ENCODE results near the gene MTERF1. TPM values are rescaled to one million over a fixed set of nuclear protein-coding genes. Genes with fewer than 3 reads are reported as not detected.
"Not testable (repeated sequence)": the region's sequence is repeated elsewhere in the genome, so short reads cannot be mapped to it uniquely, and the experiment has no call there.

MTERF1 gene, protein sequence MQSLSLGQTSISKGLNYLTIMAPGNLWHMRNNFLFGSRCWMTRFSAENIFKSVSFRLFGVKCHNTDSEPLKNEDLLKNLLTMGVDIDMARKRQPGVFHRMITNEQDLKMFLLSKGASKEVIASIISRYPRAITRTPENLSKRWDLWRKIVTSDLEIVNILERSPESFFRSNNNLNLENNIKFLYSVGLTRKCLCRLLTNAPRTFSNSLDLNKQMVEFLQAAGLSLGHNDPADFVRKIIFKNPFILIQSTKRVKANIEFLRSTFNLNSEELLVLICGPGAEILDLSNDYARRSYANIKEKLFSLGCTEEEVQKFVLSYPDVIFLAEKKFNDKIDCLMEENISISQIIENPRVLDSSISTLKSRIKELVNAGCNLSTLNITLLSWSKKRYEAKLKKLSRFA
- 14.7 and 18.8 TPM in 2 replicates for total RNA-seq (2014; rRNA removed; shearing (Covaris generic))
- polyA plus RNA-seq (2014; cell fraction: nucleus; rRNA removed): 13.5 and 34.0 TPM in 2 replicates

DNA sequence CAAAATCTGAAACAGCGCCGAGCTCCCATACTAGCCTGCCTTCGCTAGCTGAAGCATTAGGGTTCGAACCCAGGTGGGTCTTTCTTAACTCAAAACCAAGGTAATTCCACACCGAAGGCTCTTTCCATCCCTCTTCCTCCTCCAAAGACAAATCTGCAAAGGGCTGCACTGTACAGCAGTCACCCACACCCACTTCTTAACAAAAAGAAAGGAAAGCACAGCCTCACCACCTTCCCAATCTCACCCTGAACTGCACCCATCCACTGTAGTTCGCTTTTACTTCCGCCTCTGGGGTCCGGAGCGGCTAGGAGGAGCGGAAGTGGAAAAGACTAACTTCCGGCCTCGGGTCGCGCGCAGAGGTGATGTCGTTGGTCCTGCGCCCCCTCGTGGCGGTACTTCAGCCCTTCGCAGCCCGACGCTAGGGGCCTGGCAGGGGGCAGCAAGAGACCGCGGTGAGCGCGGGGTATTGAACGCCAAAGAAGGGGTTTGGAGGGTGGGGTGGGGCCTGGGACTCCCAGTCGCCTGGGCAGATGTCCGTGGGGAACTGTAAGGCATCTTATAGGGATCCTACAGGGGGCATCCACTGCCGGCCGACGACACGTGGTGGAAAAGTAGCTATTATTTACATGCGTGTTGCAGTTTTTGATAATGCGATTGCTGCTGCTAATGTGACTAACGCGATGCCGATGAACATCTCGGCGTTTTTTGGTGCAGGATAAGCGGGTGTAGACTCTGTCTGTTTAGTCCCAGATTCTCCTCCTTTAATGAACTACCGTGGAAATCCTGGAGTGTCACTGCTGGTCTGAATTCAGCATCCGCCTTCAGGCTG, at the start of gene MTERF1:
Gene MTERF1, minus strand, starts transcription at position 290 of the 829 bp plus-strand sequence. CDS start 619 bp downstream, outside the sequence.
- peak; percentile 90 for DNase-seq (ENCODE audit: extremely low read depth, low read depth)

GRCh38 chr7:91929463-91929862, 49.0 kb upstream of the MTERF1 start:
- DNase-seq (ENCODE audit: extremely low read depth, low read depth): no peak

- DNase-seq (ENCODE audit: extremely low read depth, low read depth): no peak
Measured at GRCh38 chr7:91927912-91928311, 47.4 kb upstream of the MTERF1 start.

GRCh38 chr7:91922857-91923256, 42.4 kb upstream of the MTERF1 start:
- no peak for DNase-seq (ENCODE audit: extremely low read depth, low read depth)

- no peak for DNase-seq (ENCODE audit: extremely low read depth, low read depth)
Measured at GRCh38 chr7:91918356-91918755, 37.9 kb upstream of the MTERF1 start.

DNA sequence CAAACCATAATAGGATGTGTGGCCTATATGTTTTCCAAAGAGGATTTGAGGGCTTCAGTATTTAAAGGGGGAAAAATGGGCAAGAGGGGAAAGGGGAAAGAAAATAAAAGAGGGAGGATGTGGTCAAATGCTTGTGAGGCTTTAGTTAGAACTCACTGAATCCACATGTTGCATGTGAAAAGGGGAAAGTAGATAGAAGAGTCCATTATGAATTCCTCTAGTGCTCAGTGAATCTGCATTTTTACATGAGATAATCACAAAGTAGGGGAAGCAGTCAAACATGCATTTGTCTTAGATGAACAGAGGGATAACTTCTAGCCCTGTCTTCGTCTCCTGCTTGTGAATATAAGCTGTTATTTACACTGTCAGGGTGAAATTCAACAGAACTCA, 35.5 kb upstream of the MTERF1 start:
- DNase-seq (ENCODE audit: extremely low read depth, low read depth): no peak

DNA sequence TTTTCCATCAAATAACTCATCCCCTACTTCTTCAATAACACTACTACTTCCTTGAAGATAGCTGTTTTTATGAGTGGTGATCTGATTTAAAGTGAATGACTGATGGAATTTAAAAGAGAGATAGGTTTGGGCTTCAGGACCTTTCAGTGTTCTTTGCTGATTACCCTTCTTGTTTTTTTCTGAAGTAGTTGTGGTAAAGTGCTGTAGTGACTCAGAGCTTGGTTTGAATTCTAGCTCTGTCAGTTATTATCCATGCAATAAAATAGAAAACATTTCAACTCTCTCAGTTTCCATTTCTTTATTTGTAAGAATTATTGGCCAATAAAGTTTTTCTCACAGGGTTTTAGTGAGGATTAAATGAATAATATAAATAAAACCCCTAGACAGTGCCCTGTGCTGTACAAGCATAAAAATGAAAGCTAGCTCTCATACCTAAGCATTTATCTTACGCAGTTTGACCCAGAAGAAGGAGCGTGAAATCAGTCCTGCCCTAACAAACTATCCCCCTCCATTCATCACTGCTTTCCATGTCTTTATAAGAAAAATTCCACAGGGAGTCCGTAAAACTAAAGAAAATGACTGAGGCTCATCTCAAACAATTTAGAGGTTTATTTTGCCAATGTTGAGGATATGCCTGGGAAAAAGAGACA, 35.0 kb upstream of the MTERF1 start:
- DNase-seq (ENCODE audit: extremely low read depth, low read depth): no peak

- no peak for DNase-seq (ENCODE audit: extremely low read depth, low read depth)
Measured at GRCh38 chr7:91913612-91914011, 33.1 kb upstream of the MTERF1 start.

GRCh38 chr7:91912494-91912893, 32.0 kb upstream of the MTERF1 start:
- DNase-seq (ENCODE audit: extremely low read depth, low read depth): no peak

GRCh38 chr7:91911121-91911520, 30.6 kb upstream of the MTERF1 start:
- DNase-seq (ENCODE audit: extremely low read depth, low read depth): no peak

GRCh38 chr7:91910171-91910570, 29.7 kb upstream of the MTERF1 start:
- DNase-seq (ENCODE audit: extremely low read depth, low read depth): no peak

DNA sequence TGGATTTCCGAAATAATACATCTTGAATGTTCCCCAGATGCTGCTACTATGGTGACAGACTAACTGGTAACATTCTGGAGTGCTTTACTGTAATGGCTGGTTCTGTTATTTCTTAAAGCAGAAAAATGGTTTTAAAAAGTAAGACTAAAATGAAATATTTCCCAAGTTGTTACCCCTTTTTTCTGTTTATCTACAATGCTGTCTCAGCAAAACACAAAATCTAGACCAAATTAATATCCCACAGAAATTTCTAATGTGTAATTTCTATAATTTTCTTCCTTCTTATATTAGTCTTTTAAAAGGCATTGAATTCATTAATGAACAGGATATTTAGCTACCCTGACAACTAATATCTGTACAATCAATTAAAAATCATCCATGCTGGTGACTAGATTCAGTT, 19.1 kb upstream of the MTERF1 start:
- DNase-seq (ENCODE audit: extremely low read depth, low read depth): no peak

DNA sequence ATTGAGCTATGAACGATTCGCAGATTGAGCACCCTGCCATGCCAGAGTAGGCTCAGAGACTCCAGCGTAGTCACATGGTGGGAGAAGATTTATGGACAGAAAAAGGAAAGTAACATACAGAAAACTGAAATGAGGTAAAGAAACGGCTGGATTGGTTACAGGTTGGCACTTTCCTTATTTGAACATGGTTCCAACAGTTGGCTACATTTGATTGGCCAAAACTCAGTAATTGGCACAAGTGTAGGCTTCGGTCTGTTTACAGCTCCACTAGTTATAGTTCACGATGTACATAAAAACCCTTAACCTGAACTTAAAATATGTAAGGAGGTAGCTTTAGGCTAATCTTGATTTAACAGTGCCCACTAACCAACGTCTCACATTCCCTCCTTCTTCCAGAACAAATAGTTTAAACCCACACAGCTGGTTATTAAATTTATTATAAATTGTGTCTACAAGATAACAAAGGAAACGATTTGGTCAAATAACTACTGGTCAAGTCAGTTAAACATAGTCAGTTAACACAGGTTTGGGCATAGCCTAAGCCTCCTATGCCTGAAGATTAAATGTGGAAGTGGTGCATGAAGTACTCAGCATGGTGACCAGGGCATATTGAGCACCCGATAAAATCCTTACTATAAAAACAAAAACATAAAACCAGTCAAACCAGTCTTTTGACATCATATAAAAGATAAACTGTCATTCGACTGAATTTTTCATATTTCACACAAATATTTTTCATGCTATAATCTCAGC, 17.9 kb upstream of the MTERF1 start:
- DNase-seq (ENCODE audit: extremely low read depth, low read depth): no peak

- no peak for DNase-seq (ENCODE audit: extremely low read depth, low read depth)
Measured at GRCh38 chr7:91894781-91895480, 14.4 kb upstream of the MTERF1 start.

- not testable (repeated sequence) for DNase-seq (ENCODE audit: extremely low read depth, low read depth)
Measured at GRCh38 chr7:91893699-91894098, 13.2 kb upstream of the MTERF1 start.

DNA sequence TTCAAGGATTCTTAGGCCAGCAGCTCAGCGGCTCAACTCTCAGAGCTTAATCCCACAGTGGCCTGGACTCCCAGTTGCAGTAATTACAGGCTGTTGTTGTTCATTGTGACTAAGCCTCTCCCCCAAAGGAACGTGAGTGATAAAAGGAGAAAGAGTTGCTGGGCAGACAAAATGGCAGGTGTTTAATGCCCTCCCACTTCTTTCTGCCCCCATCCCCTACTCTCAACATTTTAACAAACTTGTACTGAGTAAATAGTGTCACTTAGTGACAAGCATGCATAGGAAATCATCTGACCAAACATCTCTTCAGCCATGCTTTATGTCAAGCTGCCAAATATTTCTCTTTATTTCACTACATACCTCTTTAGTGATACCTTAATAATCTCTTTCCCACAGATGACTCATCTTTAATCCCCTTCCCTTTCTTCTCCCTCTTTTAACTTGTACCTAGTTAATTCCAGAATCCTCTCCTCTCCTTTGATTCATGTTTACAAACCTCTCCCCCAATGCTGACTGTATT, 12.4 kb upstream of the MTERF1 start:
- no peak for DNase-seq (ENCODE audit: extremely low read depth, low read depth)

DNA sequence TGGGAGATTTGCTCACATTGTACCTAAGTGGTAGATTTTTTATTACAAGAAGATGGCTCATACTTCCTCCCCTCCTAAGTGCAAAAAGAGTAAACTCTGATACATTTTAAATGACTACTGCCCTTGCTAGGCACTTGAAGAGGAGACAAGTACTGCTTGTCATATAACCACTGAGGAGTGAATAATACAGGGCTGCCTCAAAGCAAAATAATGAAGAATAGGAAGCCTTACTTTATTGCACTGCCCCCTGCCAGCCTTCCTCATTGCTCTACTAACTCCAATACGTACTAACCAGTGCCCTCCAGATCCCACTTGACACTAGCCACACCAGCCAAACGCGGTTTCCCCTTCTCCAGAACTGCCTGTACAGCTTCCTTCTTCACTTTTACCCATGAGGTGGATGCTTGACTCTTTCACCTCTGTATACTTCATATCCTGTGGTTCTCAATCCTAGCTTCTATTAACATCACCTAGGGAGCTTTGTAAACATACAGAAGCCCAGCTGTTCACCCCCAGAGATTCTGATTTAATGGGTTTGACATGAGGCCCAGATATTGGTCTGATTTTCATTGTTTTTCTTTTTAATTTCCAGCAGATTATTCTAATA, 11.7 kb upstream of the MTERF1 start:
- DNase-seq (ENCODE audit: extremely low read depth, low read depth): no peak

- DNase-seq (ENCODE audit: extremely low read depth, low read depth): not testable (repeated sequence)
Measured at GRCh38 chr7:91888271-91889175, 8.0 kb upstream of the MTERF1 start.
